M059J (cell line): ENCODE data around the gene SMC2. TPM values are rescaled to one million over a fixed set of nuclear protein-coding genes. Genes with fewer than 3 reads are reported as not detected.
A peak's percentile ranks its signal among the peaks of the same experiment; 100 is the strongest.

ENCODE experiments used
- DNase-seq: peaks from one replicate; pipeline ENCODE4 v3.0.0-alpha.2; 2012; ENCODE audit warnings: low read depth
- total RNA-seq: library from RNA; depleted of rRNA; stranded (reverse); fragments of >200 nt; shearing (Covaris generic); gene quantifications from 2 replicates; pipeline ENCODE4 v1.2.3, GENCODE V29; 2014; rRNA removed

The SMC2 gene
- 26.3 and 30.5 TPM in 2 replicates for total RNA-seq

- DNase-seq = peak; percentile 92
Measured at GRCh38 chr9:104093647-104094533, at the start of gene SMC2. Gene SMC2 (plus strand): TSS chr9:104094309. CDS start chr9:104095385, 1,076 bp downstream.

GRCh38 chr9:104068546-104068945 lies 25.6 kb upstream of the SMC2 start:
- DNase-seq = peak; percentile 35

GRCh38 chr9:104069288-104069687 lies 24.8 kb upstream of the SMC2 start:
- no peak for DNase-seq

- DNase-seq = no peak
Measured at GRCh38 chr9:104071589-104071988, 22.5 kb upstream of the SMC2 start.

GRCh38 chr9:104073098-104073769 lies 20.9 kb upstream of the SMC2 start:
- DNase-seq = no peak

GRCh38 chr9:104073770-104074133 lies 20.4 kb upstream of the SMC2 start:
- DNase-seq = no peak

- peak; percentile 79 for DNase-seq
Measured at GRCh38 chr9:104074876-104075275, 19.2 kb upstream of the SMC2 start.

- peak; percentile 59 for DNase-seq
Measured at GRCh38 chr9:104075801-104076753, 18.0 kb upstream of the SMC2 start.

- peak; percentile 14 for DNase-seq
Measured at GRCh38 chr9:104078596-104078995, 15.5 kb upstream of the SMC2 start.

- DNase-seq = no peak
Measured at GRCh38 chr9:104080983-104081382, 13.1 kb upstream of the SMC2 start.

GRCh38 chr9:104082168-104082567 lies 11.9 kb upstream of the SMC2 start:
- DNase-seq = no peak

GRCh38 chr9:104085525-104085924 lies 8.6 kb upstream of the SMC2 start:
- no peak for DNase-seq

GRCh38 chr9:104087894-104088293 lies 6.2 kb upstream of the SMC2 start:
- no peak for DNase-seq

- DNase-seq = peak; percentile 17
Measured at GRCh38 chr9:104088416-104088815, 5.7 kb upstream of the SMC2 start.

- DNase-seq = no peak
Measured at GRCh38 chr9:104090578-104090977, 3.5 kb upstream of the SMC2 start.

GRCh38 chr9:104091116-104091515 lies 3.0 kb upstream of the SMC2 start:
- DNase-seq = no peak

- peak; percentile 14 for DNase-seq
Measured at GRCh38 chr9:104091708-104092107, 2.4 kb upstream of the SMC2 start.

- no peak for DNase-seq
Measured at GRCh38 chr9:104092192-104092591, 1.9 kb upstream of the SMC2 start.

- DNase-seq = peak; percentile 11
Measured at GRCh38 chr9:104092875-104093600, 1.1 kb upstream of the SMC2 start.

GRCh38 chr9:104094534-104095015 lies 466 bp downstream of the SMC2 start:
- no peak for DNase-seq

GRCh38 chr9:104099630-104100029 lies 5.5 kb downstream of the SMC2 start:
- no peak for DNase-seq
